Lower leg skin (tissue), 3 donors: Measurements from ENCODE around the gene DENND1B.

Experiments
- POLR2A ChIP-seq, 2 donors: fragments of 450-650 bp; IDR thresholded peaks; one replicate each; pipeline ENCODE4 v1.6.1; 2016 to 2017; ENCODE audit warnings: antibody characterized with exemption in 2 of 2, mild to moderate bottlenecking in 1 of 2, moderate library complexity in 1 of 2
- TF ChIP-seq, protein P1 (sequence below), 3 donors: fragments of 450-650 bp; IDR thresholded peaks; one replicate each; pipeline ENCODE4 v1.5.1; 2016; ENCODE audit warnings: antibody characterized with exemption in 3 of 3, mild to moderate bottlenecking in 3 of 3, moderate library complexity in 2 of 3

DNA sequence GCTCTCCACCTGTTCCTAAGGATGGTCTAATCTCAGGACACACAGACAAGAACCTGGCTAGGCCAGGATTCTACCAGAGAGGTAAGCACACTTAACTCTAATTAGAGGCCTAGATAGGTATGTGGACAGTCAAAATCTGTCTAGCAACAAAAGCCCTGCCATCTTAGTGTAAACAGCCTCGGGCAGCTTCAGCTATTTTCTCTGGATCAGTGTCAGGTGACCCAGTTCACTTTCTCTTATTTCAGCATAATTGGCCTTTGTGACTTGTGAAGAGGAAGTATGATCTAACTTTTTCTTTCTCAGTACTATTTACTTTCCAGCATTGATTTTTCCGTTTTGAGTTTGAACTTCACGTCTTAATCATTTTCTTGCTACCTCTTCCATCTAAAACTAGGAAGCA lies 289.5 kb downstream of the DENND1B start:
- TF ChIP-seq, protein P1, sequence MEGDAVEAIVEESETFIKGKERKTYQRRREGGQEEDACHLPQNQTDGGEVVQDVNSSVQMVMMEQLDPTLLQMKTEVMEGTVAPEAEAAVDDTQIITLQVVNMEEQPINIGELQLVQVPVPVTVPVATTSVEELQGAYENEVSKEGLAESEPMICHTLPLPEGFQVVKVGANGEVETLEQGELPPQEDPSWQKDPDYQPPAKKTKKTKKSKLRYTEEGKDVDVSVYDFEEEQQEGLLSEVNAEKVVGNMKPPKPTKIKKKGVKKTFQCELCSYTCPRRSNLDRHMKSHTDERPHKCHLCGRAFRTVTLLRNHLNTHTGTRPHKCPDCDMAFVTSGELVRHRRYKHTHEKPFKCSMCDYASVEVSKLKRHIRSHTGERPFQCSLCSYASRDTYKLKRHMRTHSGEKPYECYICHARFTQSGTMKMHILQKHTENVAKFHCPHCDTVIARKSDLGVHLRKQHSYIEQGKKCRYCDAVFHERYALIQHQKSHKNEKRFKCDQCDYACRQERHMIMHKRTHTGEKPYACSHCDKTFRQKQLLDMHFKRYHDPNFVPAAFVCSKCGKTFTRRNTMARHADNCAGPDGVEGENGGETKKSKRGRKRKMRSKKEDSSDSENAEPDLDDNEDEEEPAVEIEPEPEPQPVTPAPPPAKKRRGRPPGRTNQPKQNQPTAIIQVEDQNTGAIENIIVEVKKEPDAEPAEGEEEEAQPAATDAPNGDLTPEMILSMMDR (IDR thresholded peaks at IDR 0.05) = no peak
- no peak for TF ChIP-seq POLR2A (IDR thresholded peaks at IDR 0.05)
